HG03460 (cell line): ENCODE measurements around the gene LYPLA2.
"Not testable (repeated sequence)": the region's sequence is repeated elsewhere in the genome, so short reads cannot be mapped to it uniquely, and the experiment has no call there.

Experiments used
- ATAC-seq: cut with Tn5 transposase; IDR thresholded peaks from one replicate; pipeline ENCODE4 v1.9.1; 2021; ENCODE audit not compliant: unreplicated experiment

The LYPLA2 gene

DNA sequence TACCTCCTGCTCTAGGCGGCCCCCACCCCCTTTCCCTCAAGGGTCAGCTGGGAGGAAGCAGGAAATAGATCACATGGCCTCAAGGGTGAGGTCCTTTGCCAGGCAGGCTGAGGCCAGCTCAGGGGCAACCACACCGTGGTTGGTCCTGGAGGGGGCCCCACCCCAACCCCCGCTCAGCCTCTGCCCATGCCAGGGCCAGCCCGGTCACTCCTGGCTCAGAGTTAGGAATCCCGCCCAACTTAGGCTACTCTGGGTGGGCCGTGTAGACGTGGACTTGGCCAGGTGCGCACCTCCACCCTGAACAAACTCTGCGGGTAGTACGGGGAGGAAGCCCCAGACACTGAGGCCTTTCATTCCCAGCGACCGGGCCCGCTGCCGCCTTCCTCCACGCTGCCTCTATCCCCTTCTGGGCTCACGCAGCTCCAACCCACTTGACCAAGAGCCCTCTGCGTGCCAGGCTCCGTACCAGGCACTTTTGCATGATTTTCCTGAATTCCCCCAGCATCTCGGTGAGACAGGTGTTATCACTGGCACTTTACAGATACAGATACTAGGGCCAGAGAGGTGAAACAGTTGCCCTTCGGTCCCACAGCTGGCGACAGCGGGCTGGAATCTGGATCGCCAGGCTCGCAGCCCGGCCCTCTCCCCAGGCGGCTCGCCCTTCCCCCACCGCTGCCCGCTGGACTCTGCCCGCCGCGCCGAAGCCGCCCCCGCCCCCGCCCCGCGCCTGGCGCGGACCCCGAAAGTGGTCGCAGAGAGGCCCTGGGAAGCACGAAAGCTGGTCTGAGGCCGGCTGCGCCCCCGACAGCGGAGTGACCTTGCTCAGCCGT lies 8.8 kb downstream of the LYPLA2 start:
- ATAC-seq, result peak; percentile 4

DNA sequence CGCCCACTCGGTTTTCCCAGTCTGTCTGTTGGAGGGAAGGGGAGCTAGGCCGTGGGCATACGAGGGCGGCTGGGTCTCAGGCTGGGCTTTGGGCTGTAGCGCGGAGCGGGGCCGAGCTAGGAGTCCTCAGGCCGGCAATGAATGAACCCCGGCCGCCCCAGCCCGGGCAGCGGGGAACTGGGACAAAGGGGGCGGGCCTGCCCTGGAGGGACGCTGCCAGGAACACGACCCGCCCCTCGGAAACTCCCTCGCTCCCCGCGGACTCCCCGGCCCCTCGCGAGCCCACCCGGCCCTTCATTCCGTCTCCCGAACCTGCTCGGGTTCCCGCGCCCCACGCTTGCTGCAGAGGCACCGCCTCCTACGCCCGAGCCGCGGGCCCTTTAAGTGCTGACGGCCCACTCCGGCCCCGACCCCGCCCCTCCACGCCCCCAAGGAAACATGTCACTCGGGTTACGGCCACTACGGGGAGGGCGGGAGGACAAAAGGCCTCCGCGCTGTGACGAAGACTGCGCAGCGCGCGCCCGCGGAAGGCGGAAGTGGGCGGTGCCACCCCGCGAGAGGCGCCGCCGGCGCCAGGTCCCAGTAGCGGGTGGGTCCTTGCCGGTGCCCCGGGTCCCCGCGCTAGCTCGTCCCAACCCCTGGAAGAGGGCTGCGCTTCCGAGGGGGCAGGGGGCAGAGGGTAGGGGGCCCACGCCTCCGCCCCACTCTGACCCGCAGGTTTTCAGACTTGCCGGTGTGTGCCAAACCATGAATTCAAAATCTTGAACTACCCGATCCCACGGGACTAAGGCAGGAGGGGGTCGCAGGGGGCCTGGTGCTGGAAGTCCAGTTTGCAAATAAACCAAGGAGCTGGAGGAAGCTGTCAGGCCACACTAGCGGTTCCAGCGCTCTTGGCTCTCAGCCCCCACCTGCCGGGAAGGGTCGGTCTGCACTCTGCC lies 9.7 kb downstream of the LYPLA2 start, which contains the start of gene GALE:
GALE (minus strand) TSS at position 355 of the 938 bp plus-strand sequence. CDS start 1,747 bp downstream, outside the sequence.
- ATAC-seq, result peak; percentile 70

DNA sequence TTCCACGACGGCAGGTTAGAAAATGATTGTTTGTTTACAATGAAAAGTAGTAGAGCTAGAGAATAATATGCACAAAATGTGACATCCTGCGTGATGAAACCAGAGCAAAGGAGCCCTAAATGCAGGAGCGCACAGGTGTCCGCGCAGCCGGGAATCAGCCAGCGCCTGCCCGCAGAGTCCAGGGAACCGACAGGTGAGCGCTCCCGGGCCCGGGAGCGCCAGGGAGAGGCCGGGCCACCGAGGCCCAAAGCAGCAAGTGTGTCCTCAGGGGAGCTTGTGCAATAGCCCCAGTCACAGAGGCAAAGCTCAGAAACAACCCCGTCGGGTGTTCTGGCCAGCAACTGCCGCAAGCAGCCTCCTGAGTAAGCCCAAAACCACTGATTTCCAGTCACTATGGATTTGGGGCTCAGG lies 10.4 kb downstream of the LYPLA2 start:
- no peak for ATAC-seq

DNA sequence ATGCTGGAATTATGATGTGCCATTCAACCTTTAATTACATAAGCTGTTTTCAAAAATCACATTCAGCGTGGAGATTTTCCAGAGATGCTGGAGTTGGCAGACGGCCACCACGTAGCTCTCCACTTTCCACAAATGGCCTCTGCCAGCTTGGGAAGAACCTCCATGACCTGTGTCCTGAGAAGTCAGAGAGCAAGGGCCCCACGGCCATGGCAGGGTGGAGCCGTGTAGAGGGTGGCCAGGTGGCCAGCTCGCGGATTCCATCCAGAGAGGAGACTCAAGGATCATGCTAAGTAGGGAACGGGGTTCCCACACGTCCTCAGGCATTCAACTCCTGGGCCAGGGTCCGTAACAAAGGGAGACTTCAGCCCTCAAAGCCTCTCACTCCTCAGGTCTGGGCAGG lies 10.9 kb downstream of the LYPLA2 start:
- no peak for ATAC-seq

DNA sequence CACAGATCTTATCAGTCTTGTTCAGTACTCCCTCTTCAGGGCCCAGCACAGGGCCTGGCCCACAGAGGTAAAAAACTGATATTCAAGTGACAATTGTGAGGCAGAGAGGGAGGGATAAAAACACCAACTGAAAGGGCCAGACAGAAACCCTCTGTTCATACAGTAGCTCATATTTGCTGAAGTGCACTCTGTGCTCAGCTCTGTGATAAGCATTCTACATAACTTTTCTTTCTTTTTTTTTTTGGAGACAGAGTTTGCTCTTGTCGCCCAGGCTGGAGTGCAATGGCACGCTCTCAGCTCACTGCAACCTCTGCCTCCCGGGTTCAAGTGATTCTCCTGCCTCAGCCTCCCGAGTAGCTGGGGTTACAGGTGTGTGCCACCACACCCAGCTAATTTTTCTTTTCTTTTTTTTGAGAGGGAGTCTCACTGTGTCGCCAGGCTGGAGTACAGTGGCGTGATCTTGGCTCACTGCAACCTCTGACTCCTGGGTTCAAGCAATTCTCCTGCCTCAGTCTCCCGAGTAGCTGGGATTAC lies 11.9 kb downstream of the LYPLA2 start:
- not testable (repeated sequence) for ATAC-seq

DNA sequence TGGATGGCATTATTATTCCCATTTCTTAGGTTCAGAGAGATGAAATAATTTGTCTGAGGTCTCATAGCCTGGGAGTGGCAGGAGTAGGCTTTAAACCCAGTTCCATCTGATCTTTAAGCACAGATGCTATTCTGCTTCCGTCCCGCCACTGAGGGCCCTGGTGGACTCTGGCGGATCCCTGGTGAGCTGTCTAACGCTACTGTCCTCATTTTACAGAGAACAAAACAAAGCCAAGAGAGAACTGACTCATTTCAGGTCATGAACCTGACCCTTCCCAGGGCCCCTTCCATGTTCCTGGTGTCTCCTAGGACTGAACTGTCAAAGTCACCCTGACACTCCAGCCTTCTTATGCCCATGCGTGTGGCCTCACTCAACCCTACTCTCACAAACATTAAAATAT lies 12.7 kb downstream of the LYPLA2 start:
- no peak for ATAC-seq

DNA sequence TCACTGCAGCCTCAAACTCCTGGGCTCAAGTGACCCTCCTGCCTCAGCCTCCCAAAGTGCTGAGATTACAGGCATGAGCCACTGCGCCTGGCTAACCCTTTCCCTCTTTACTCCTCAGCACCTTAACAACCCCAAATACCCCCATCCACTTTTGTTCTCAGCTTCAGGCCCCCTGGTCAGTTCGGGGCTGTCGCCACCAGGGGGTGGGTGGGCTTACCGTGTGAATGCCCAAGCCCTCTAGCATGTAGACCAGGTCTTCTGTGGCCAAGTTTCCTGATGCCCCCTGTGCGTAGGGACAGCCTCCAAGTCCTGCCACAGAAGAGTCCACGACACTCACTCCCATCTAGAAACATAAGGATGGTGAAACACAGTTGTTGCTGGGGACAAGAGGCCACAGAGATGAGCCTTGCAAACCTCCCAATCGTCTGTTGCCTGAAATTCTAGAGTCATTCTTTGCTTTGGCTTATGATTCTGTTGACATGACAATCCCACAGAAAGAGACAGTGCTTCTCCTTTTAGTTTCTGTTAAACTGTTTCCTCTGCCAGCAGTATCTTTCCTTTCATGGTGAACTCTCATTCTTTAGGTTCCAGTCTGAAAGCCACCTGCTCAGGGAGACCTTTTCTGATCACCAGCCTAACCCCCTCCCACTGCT lies 13.4 kb downstream of the LYPLA2 start:
- ATAC-seq, result no peak

DNA sequence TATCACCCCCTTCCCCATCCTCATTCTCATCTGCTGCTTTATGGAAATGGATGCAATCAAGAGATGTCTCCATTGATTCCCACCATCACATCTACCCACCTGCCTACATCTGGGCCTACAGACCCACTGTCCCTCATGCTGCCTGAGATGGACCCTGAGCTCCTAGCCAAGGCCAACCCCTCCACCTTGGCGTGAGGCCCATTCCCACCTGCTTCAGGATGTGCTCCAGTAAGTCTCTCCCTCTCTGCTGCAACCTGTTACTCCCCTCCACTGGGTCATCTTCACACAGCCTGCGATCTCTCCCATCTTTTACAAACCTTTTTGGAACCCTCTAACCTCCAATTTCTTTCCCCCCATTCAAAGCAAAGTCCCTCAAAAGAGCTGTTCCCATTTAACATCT lies 14.1 kb downstream of the LYPLA2 start:
- ATAC-seq, result no peak

DNA sequence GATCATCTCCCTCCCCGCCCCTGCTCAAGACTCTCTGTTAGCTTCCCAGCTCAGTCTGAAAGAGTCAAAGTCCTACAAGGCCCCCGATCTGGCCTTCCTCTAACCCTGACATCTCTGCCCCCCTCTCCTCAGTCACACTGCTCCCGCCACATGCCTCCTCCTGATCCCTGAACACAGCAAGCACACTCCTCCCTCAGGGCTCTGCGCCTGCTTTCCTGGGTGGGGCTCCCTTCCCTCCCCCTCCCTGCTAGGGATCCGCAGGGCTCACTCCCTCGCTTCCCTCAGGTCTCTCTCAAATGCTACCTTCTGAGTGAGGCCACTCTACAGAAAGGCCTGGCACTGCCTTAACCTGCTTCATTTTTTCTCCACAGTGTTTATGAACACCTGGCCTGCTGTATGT lies 15.3 kb downstream of the LYPLA2 start:
- ATAC-seq, result no peak

DNA sequence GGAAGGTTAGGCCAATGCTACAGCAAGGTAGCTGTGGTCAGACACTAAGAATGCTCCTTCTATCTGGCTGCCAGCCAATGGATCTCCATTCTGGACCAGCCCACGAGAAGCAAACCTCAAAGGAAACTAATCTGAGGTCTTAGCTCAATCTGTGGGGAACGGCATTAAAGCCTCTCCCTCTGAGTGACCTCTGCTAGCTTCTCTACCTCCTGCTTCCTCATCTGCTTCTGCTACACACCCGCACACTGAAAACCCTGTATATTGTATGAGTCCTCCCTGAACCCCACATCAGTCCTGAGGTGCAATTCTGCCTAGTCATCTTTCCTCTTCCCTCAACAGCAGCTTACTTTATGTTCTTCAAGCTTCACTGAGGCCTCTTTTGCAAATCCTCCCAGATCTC lies 16.5 kb downstream of the LYPLA2 start:
- no peak for ATAC-seq

DNA sequence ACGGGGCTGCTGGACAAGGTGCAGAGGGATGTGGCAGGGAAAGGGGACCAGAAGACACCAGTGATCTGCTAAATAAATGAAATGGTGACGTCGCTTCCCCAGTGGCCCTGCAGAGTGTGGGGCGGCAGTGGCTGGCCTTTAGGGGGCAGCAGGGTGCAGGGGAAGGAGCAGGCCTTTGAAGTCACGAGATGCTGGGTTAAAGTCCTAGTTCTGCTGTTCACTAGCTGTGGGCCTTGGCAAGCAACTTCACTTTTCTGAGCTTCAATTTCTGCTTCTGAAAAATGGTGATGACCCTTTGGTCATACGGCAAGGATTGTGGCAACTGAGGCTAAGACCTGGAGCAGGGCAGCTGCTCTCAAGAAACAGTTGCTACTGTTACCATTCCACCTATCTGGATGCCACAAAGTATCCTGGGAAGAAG lies 18.8 kb downstream of the LYPLA2 start:
- no peak for ATAC-seq

DNA sequence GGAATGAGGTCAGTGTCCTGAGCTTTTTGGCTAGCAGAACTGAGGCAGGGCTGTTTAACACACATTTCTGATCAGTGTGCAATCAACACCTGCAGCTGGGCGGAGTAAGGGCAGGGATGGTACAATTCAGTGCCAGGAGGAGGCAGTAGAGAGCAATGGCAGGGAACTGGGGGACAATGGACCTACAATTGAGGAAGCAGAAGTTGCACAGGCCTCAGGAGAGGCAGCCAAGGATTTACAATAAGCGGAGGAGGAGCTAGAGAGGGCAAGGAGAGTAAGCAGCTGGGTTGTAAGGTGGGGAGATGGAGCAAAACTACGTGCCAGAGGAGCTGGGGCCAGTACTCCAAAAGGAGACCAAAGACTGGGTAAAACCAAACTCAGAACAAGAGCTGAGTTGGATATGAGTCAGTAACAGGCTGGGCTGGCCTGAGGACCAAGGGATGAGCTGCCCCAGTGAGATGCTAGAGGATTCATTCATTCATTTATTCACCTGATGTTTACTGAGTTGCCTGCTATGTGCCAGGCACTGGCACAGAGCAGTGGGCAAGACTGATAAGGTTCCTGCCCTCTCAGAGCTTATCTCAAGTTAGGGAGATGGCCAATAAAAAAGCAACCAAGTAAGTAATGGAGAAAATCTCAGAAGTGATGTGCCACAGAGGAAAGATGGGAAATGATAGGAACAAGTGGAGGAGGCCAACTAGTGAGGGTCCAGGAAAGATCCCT lies 20.0 kb downstream of the LYPLA2 start:
- peak; percentile 52 for ATAC-seq

DNA sequence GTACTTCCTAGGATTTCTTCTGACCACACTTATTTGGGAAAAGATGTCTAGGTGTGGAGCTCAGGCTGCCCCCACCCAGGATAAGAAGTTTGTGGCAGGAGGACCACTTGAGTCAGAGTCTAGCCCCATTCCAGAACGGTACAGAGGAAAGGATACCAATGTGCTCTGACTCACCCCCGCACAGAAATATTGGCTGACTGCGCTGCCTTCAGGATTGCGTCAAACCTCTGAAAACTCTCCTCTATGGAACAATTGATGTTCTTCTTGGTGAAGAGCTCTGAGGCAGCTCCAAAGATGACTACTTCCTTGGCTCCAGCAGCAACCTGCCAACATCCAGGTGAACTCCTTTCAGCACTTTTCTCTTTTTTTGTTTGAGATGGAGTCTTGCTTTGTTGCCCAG lies 23.1 kb downstream of the LYPLA2 start:
- ATAC-seq, result no peak

DNA sequence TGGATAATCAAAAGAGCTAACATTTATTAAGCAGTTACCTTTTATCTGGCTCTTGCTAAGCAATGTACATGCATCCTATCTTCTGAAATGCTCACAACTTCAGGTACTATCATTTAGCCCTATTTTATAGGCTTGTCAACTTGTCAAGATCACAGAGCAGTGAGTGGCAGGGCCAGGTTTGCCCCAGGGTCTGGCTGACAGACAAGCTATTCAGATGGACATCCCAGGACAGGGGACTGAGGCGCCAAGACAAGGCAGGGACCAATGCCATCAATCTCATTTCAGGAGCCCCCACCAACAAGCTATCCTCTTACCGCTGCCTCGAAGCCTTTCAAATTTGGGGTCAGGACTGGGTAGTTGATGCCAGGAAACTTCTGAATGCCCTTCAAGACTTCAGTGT lies 25.4 kb downstream of the LYPLA2 start:
- ATAC-seq, result no peak

DNA sequence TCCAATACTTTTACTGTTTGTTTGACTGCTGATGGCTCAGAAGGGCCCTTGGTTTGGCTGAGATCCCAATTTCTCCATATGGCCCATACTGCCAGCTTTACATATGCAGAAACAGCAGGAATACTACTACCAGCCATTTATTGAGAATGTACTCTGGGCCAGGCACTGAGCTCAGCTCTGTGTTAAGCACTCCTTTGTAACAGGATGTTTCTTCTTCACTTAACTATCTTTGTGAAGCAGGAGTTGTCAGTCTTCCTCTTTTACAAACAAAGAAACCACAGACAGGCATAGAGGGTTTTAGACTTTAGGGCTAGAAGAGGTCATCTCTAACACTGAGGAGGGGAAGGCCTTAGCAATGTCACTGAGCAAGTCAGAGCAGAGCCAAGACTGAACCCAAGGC lies 26.0 kb downstream of the LYPLA2 start:
- ATAC-seq, result no peak

DNA sequence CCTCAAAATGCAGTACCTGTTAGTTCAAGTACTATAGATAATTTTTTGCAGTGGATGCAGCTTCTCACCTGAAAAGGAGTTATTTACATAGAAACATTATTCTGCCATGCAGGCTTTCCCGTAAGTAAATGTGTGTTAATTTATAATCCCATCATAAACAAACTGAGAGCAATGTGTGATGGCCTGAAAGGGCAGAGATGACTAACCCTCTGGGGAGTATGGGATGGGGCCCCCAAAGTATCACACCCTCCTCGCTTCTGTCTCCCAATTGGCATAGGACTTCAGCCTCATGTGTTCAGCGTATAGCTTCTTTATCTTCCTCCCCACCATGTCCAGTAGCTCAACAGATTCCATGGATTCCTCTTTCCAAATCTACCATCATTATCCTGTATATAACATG lies 26.7 kb downstream of the LYPLA2 start:
- ATAC-seq, result no peak

DNA sequence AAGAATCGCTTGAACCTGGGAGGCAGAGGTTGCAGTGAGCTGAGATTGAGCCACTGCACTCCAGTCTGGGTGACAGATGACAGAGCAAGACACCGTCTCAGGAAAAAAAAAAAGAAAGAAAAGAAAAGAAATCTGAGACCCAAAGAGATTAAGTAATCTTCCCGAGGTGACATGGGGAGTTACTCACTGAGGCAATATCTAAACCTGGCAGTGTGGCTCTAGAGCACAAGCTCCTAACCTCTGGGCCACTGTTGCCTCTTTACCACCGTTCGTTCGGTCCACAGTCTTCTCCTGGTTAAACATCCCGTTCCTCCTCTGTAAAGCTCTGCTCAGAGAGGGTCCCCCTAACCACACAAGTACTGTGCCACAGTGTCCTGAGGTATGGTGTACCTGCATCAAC lies 32.8 kb downstream of the LYPLA2 start:
- ATAC-seq, result no peak

DNA sequence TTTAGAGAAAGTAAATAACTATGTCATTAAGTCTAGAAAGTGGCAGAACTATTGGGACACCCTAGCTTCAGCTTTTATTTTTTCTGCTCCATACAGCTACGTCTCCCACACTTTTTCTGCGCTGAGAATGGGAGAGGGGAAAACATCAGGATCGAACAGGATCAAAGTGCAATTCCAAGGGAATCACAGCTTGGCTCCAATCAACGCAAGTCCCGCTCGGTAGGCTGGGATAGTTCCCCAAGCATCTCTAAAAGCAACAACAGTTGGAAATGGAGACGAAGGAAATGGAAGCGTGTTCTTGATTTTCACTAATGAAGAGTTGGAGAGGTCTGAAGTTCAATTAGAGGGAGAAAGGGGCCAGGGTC lies 33.7 kb downstream of the LYPLA2 start:
- peak; percentile 6 for ATAC-seq

DNA sequence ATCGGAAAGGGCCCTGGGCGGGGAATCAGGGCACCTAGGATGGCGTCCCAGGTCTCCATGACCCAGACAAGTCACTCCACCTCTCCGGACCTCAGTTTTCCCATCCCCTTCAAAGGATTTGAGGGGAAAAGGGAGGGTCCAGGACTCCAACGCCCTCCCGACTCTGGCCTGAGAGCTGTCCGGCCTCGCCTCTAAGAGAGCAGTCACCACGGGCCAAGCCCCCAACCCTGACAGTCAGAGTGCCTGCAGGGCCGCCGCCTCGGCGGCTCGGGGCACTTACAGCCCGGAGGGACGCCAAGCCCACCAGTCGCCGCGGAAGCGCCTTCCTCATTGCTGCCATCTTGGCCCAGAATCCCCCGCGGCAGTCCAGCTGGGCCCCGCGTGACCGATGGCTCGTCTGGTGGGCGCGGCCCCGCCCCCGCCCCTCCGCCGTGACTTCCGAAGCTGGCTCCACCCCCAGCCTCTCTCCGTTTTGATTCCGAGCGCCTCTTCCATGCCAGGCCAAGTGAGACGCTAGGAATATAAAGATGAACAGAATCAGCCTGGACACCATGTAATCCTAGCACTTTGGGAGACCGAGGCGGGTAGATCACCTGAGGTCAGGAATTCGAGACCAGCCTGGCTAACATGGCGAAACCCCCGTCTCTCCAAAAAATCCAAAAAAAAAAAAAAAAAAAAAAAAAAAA lies 34.3 kb downstream of the LYPLA2 start, which contains the start of gene HMGCL:
HMGCL (minus strand) TSS at position 354 of the 686 bp plus-strand sequence; CDS start at position 340, 14 bp downstream.
- ATAC-seq, result peak; percentile 71
